Renal cortical epithelial cell (primary cell): ENCODE data around the gene DET1. TPM values are rescaled to one million over a fixed set of nuclear protein-coding genes. Genes with fewer than 3 reads are reported as not detected.
"Not testable (repeated sequence)": the region's sequence is repeated elsewhere in the genome, so short reads cannot be mapped to it uniquely, and the experiment has no call there.

ENCODE experiments used
- DNase-seq: peaks from one replicate; pipeline ENCODE4 v3.0.0-alpha.2; 2011; ENCODE audit warnings: low read depth
- total RNA-seq: library from RNA; depleted of rRNA; stranded (reverse); fragments of >200 nt; gene quantifications from 2 replicates; pipeline ENCODE4 v1.2.3, GENCODE V29; 2014

Gene DET1
- total RNA-seq = 1.6 and 6.1 TPM in 2 replicates

DNA sequence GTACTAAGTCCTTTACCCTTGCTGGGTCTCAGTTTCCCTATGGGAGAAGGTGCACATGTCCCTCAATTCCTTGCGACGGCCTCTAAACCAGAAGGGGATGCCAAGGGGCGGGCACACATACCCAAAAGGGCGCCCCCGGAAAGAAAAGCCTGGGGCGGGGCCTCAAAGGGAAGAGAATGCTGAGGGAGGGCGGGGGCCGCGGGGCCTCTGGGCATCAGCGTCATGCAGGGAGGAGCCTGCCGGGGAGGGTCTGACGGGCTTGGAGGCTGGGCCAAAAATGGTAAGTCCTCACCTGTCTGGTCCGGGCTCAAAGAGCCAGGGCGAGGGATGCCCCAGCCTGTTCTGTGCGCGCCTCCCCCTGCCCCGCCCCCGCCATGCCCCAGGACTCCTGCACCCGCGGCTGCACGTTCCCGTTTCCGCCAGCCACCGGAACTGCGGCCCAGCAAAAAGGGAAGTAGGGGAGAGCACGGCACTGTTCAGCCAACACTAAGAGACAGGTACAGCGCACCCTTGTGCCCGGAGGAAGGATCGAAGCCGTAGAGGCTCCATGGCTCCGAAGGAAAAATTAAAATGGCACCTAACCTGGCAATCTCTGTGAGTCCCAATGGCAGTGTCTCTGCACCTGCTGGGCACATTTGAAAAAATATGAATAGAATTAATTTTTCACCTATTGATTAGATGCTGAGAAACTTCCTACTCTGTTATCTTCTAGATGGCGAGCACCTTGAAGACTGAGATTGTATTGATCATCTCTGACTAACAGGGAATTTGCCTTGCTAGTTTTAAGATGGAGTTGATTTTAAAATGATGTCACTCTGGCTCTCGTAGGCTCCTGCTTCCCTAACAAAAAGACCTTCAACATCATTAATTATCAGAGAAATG, at the start of gene DET1:
TSS of gene DET1 (minus strand) at position 434 of the 882 bp plus-strand sequence. CDS start 14,976 bp downstream, outside the sequence.
- DNase-seq = peak; percentile 91

DNA sequence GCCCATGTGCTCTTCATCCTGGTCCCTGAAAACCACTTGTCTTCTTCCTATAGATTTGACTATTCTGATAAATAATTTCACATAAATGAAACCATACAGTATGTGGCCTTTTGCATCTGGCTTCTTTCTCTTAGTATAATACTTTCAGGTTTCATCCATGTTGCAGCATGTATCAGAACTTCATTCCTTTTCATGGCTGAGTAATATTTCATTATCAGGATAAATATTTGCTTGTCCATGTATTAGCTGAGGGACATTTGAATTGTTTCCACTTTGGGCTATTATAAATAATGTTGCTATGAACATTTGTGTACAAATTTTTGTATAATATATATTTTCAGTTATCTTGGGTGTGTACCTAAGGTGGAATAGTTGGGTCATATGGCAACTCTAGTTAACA, 44.9 kb upstream of the DET1 start:
- no peak for DNase-seq

DNA sequence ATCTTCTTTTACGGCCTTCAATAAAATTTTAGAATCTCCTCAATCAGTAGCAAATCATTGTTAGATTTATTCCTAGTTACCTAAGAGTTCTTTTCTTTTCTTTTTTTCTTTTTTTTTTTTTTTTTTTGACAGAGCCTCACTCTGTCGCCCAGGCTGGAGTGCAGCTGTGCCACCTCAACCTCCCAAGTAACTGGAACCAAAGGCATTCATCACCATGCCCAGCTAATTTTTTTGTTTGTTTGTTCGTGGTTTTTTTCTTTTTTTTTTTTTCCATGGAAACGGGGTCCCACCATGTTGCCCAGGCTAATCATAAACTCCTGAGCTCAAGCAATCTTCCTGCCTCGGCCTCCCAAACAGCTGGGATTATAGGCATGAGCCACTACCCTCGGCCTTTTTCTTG, 44.3 kb upstream of the DET1 start:
- DNase-seq = no peak

DNA sequence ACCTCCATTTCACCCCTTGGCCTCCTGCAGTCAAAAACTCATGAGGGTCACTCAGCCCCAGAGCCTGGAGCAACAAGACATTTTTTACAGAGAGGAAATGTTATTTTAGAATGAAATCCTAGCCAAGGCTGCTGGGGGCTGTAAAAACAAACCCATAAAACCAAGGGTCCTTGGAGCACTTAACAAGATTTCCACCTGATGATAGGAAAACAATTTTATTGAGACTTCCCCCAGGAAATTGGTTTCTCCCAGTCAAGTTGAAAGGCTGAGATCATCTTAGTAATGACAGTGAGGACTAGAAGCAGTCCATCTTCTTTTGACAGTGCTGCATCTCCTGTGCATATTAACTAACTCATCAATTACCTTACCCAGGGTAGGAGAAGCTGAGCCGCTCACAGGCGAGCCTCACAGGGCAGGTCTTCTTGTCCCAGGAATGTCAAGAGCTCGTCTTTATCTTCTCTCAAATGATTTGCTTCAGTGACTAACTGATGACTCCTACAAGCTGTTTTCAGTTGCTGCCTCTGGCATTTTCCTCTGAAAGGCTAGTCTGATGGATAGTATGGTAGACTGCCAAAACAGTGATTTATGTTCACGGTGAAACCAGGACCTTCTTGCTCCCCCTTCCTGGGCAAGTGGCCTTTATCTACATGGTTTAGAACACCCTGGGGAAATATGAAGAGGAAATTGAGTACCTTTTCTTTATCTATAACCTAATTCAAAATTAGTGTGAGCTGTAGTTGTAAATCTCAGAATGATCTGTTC, 40.1 kb upstream of the DET1 start:
- DNase-seq = peak; percentile 6

DNA sequence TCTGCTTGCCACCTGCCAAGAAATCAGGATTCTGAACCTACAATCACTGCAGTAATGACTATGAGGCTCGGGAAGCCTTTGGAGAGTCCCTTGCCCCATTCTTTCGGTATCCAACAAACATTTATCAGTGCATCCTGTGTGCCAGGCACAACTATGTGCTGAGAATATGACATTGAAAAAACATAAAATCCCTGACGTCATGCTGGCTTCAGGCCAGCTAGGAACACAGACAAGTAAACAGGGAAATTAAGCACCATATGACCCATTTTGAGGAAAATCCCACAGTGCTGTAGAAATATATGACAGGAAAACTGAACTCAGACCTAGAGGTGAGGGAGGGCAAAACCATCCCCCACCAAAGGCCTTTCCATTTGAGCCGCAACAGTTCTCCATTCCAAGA, 34.1 kb upstream of the DET1 start:
- DNase-seq = no peak

DNA sequence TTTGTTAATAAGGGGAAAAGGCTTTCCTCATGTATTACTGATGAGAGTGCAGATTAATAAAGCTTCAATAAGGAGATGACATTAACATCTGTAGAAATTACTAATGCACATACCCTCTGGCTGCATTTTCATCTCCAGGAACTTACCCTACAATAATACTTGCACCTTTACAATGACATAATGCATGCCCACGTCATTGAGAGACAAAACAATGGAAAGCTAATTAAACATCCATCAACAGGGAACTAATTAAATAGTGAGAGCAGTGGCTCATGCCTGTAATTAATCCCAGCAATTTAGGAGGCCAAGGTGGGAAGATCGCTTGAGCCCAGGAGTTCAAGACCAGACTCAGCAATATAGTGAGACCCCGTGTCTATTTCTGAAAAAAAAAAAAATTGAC, 32.8 kb upstream of the DET1 start:
- DNase-seq = no peak

DNA sequence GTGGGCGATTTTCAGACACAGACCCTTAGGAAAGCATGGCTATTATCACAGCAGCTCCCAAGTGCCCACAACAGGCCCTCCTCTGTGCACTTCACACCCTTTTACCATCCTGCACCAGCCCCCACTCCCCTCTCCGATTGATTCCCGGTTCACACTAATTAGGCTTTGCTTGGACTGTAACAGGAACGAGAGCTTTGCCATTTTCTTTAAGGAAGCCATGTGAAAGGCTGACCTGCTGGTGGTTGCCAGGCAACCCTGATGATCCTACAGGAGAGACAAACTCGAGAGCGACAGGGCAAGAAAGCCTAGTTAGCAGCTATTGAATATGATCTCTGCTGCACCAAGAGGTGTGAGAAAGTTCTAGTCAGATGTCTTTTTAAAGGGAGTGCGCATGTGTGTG, 28.2 kb upstream of the DET1 start:
- DNase-seq = no peak

DNA sequence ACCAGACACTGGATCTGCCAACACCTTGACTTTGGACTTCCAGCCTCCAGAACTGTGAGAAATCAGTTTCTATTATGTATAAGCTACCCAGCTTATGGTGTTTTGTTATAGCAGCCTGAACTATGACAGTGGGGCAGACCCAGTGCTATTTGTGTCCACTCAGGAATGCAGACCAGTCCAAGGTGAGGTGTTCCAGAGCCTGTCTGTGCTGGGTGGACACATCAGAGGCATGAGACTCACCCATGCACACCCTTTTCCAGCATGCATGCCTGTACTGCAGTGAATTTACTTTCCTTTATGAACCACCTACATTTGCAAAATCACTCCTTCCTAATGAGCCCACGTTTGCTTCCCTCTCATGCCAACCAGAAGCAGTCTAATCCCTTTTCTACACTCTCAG, 27.6 kb upstream of the DET1 start:
- DNase-seq = peak; percentile 8

DNA sequence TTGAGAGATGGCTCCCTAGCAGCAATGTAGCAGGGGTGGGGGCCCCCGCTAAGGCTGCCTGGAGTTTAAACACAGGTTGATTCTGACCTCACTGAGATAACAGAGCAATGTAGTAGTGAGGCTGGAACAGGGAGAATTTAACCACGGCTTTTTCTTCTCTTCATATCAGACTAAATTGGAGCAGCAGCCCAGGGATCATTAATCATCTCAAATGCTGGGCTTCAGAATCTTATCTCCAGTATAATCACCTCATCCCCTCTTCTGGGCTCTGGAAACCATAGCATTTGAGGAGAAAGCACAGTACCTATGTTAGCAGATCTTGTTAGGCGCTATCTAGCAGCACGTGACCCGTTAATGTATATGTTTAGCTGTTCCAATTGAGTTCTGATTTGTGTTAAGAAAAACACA, 25.4 kb upstream of the DET1 start:
- DNase-seq = no peak

DNA sequence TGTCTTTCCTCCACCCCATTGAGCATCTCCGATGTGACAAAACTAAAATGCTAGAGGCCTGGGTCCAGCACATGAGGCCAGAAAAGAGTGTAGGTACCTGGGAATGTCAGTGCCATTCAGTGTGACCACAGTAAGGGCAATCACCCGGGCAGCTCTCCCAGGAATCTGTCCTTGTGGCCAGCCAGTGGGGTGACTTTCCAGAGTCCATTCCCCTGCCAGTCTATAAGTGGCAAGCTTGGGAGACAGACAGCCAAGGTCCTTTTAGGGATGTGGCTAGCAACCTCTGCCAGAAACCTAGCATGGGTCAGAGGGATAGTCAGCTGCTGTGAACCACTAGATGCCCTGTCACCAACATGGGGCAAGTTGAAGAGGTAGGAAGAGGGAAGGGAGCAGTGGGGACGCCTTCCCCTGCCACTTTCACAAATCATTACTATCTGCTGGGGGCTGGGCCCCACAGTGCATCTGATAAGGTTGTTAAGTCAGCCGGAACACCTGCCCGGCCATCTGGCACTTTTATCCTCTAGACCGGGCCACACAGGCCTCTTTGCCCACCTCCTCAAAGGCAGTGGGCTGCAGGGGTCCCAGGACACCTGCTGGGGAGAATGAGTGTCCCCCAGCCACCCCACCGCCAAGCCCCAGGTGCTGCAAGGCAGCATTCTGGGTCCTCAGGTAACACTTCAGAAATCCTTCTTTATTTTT, 24.8 kb upstream of the DET1 start:
- DNase-seq = no peak

DNA sequence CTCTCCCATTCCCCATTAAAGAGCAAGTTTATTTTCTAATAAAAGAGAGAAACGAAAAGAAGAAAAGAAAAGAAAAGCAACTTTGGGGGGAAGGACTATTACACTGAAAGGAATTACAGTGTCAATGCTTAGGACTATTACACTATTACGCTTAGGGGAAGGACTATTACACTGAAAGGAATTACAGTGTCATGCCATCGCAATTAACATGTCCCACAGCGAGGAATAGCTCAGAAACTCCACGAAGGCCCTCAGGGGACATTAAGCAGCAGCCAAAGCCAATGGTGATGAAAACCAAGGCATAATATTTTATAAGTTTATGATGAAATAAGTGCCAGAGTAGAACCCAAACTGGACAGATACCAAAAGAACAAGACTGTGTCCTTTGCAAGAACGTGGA, 22.1 kb upstream of the DET1 start:
- DNase-seq = no peak

DNA sequence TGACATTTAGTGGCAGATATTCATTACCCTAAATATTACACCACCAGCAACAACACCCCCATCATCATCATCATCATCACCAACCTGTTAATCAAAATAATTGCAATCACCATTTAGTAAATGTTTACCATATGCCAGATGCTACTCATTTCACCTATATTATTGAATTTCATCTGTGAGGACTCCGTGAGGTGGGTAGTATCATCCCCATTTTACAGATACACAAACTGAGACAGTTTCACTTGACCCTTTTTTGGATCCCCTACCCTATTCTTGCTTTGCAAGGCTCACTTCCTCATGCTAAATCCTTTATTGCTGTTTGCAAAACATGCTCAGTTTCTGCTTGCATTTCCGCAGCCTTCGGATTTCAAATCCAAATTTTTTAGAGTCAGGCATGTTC, 18.3 kb upstream of the DET1 start:
- DNase-seq = no peak

DNA sequence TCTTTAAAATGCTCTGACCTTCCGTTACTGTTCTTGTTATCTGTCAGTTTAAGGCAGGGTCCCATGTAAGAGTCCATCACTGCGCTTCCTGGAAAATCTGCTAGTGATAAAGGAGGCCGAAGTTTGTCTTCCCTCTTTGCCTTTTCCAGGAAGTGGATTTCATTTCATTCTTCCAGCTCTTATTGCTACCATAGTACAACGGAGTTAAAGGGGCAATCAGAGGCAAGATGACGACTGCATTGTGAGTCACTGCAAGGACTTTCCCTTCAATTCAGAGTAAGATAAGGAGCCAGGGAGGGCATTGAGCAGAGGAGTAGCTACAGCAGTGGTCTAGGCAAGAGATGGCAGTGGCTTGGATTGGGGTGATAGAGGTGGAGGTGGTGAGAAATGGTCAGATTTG, 17.2 kb upstream of the DET1 start:
- no peak for DNase-seq

DNA sequence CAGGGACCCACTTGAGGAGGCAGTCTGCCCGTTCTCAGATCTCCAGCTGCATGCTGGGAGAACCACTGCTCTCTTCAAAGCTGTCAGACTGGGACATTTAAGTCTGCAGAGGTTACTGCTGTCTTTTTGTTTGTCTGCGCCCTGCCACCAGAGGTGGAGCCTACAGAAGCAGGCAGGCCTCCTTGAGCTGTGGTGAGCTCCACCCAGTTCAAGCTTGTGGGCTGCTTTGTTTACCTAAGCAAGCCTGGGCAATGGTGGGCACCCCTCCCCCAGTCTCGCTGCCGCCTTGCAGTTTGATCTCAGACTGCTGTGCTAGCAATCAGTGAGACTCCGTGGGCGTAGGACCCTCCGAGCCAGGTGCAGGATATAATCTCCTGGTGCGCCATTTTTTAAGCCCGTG, 13.1 kb upstream of the DET1 start:
- not testable (repeated sequence) for DNase-seq

DNA sequence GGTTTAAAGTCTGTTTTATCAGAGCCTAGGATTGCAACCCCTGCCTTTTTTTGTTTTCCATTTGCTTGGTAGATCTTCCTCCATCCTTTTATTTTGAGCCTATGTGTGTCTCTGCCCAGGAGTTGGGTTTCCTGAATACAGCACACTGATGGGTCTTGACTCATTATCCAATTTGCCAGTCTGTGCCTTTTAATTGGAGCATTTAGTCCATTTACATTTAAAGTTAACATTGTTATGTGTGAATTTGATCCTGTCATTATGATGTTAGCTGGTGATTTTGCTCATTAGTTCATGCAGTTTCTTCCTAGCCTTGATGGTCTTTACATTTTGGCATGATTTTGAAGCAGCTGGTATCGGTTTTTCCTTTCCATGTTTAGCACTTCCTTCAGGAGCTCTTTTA, 11.5 kb upstream of the DET1 start:
- DNase-seq = not testable (repeated sequence)

DNA sequence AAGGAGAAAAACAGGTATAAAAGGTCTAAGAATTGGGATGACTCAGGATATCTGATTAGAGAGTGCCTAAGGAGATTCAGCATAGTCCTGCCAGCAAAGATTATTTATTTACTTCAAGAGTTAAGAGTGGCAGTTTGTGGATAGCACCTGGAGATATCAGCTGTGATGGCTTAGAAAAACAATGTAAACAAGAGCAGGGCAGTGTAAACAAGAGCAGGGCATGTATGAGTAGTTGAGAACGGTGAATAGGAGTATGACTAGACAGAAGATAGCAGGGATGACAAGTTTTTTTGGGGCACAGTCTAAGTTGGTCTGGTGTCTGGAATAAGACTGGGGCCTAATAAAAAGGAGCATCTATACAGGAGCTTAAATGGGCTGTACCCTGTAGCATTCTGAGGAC, 1.5 kb upstream of the DET1 start:
- DNase-seq = not testable (repeated sequence)

DNA sequence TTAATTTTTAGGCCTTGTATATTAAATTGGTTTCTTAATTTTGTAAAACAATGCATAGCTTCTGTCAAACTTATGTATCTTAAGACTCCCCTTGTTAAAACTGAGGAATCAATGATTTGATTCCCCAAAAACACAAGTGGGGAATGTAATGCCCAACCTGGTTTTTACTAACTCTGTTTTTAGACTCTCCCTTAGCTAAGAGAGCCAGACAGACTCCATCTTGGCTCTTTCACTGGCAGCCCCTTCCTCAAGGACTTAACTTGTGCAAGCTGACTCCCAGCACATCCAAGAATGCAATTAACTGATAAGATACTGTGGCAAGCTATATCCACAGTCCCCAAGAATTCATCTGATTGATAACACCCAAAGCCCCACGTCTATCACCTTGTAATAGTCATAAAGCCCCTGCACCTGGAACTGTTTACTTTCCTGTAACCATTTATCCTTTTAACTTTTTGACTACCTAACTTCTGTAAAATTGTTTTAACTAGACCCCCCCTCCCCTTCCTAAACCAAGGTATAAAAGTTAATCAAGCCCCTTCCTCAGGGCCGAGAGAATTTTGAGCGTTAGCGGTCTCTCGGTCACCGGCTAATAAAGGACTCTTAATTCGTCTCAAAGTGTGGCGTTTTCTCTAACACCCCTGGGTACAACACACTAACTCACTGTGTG, 768 bp downstream of the DET1 start:
- not testable (repeated sequence) for DNase-seq

DNA sequence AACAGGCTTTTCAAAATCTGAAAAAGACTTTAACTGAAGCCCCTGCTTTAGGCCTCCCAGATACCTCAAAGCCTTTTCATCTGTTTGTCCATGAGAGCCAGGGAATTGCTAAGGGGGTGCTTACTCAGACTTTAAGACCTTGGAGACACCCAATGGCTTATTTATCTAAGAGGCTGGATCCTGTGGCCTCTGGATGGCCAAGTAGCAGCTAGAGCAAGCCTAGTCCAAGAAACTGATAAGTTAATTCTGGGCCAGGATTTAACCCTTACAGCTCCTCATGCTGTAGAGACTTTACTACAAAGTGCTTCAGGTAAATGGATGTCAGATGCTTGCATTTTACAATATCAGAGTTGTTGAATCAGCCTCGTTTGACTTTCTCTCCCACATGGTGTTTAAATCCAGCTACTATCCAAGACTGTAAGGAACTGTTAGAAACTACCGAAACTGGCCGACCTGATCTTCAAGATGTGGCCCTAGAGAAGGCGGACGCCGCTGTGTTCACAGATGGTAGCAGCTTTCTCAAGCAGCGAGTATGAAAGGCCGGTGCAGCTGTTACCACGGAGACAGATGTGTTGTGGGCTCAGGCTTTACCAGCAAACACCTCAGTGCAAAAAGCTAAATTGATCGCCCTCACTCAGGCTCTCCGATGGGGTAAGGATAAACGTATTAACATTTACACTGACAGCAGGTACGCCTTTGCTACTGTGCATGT, 3.3 kb downstream of the DET1 start:
- no peak for DNase-seq

DNA sequence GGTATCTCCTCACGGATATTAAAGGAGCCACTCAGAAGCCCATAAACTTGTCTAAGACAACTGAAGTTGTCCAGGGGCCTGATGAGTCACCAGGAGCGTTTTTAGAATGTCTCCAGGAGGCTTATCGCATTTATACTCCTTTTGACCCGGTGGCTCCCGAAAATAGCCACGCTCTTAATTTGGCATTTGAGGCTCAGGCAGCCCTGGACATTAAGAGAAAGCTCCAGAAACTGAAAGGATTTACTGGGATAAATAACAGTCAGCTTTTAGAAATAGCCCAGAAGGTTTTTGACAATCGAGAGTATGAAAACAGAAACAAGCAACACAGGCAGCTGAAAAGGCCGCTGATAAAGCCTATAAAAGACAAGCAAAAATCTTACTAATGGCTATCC, 4.1 kb downstream of the DET1 start:
- DNase-seq = no peak

DNA sequence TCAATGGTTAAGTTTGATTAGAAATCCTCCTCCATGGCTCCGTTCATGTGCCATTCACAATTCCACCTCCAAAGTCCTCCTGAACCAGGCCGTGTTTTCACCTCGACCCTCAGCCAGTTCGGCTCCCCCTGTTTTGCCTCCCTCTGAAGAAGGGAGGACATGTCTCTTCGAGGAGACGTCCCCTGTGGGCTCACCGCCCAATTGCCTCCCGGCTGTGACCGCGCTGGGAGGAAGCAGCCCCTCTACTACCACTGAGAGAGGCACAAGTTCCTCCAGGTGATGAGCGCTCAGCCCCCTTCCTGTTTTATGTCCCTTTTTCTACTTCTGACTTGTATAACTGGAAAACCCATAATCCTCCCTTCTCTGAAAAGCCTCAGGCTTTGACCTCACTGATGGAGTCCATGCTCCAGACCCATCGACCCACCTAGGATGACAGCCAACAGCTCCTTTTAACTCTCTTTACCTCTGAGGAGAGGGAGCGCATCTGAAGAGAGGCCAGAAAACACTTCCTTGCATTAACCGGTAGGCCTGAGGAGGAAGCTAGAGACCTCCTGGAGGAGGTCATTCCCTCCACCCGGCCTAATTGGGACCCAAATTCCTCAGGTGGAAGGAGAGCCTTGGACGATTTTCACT, 4.7 kb downstream of the DET1 start:
- no peak for DNase-seq

DNA sequence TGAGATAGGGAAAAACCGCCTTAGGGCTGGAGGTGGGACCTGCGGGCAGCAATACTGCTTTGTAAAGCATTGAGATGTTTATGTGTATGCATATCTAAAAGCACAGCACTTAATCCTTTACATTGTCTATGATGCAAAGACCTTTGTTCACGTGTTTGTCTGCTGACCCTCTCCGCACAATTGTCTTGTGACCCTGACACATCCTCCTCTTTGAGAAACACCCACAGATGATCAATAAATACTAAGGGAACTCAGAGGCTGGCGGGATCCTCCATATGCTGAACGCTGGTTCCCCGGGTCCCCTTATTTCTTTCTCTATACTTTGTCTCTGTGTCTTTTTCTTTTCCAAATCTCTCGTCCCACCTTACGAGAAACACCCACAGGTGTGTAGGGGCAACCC, 5.4 kb downstream of the DET1 start:
- not testable (repeated sequence) for DNase-seq
